H1 (cell line): ENCODE data around the gene SNAP29. TPM values are rescaled to one million over a fixed set of nuclear protein-coding genes. Genes with fewer than 3 reads are reported as not detected.

Experiments
- CTCF ChIA-PET: fragments of 300-600 bp; sonication (Branson Sonifier 250); formaldehyde crosslinking; loops from one replicate; lab custom pipeline; 2021; ENCODE audit not compliant: partially characterized antibody; lab: Charles Lee
- POLR2A ChIA-PET: fragments of 300-600 bp; sonication (Branson Sonifier 250); formaldehyde crosslinking; loops from one replicate; lab custom pipeline; 2021; ENCODE audit warnings: inconsistent platforms; ENCODE audit not compliant: partially characterized antibody; lab: Charles Lee
- DNase-seq, 2 experiments: peaks; one replicate each; pipeline versions ENCODE4 v3.0.0 to v3.0.0-alpha.2; 2010 to 2022; ENCODE audit warnings: low spot score in 2 of 2, low read depth in 1 of 2, mixed read lengths in 1 of 2
- FAIRE-seq: peaks from 2 replicates; lab custom pipeline; 2011; peaks lifted over from hg19 to GRCh38; lab: Jason Lieb, UNC
- H2AFZ ChIP-seq: 2 replicates; pipeline ENCODE4 v1.8.1; 2012; ENCODE audit warnings: low read length, inconsistent platforms
- H2AK5ac ChIP-seq: 2 replicates; pipeline ENCODE4 v1.6.1; 2013; ENCODE audit warnings: low read depth, low read length
- H2BK120ac ChIP-seq: replicated peaks from 2 replicates; pipeline ENCODE3; 2013; ENCODE audit warnings: low read depth, low read length, inconsistent platforms
- H2BK12ac ChIP-seq: 2 replicates; pipeline ENCODE4 v1.6.1; 2013; ENCODE audit warnings: low read depth, low read length
- H2BK15ac ChIP-seq: 2 replicates; pipeline ENCODE4 v1.6.1; 2013; ENCODE audit warnings: low read length
- H2BK20ac ChIP-seq: 2 replicates; pipeline ENCODE4 v1.6.1; 2013; ENCODE audit warnings: low read length
- H2BK5ac ChIP-seq: 2 replicates; pipeline ENCODE4 v1.6.1; 2013; ENCODE audit warnings: low read depth, low read length
- H3K14ac ChIP-seq: 2 replicates; pipeline ENCODE4 v1.6.1; 2013; ENCODE audit warnings: inconsistent platforms; ENCODE audit not compliant: insufficient read length
- H3K18ac ChIP-seq: 2 replicates; pipeline ENCODE4 v1.6.1; 2013; ENCODE audit warnings: low read length; ENCODE audit errors: extremely low read depth
- H3K23ac ChIP-seq: 2 replicates; pipeline ENCODE4 v1.6.1; 2013; ENCODE audit warnings: inconsistent platforms; ENCODE audit not compliant: insufficient read length
- H3K23me2 ChIP-seq: 2 replicates; pipeline ENCODE4 v1.6.1; 2013; ENCODE audit warnings: low read depth, low read length
- H3K27ac ChIP-seq: 2 replicates; pipeline ENCODE4 v1.6.1; 2011; ENCODE audit warnings: low read depth, low read length, inconsistent platforms
- H3K27me3 ChIP-seq, 4 experiments: replicated peaks in 1 of 4; 1 replicate in 1 of 4; 2 replicates in 3 of 4; pipeline versions ENCODE4 v1.6.1 to v1.8.1; 2011 to 2013; ENCODE audit warnings: low read length in 3 of 4, mild to moderate bottlenecking in 3 of 4, inconsistent platforms in 2 of 4, mixed read lengths in 2 of 4, moderate library complexity in 1 of 4; ENCODE audit not compliant: control insufficient read depth in 3 of 4, insufficient read depth in 3 of 4; ENCODE audit errors: extremely low read depth in 1 of 4
- H3K36me3 ChIP-seq, 4 experiments: 2 replicates each; pipeline versions ENCODE4 v1.6.1 to v1.8.1; 2011 to 2013; ENCODE audit warnings: mild to moderate bottlenecking in 4 of 4, low read length in 3 of 4, moderate library complexity in 2 of 4, control low read depth in 1 of 4, inconsistent platforms in 1 of 4; ENCODE audit not compliant: insufficient read depth in 4 of 4, control insufficient read depth in 2 of 4
- H3K4ac ChIP-seq: replicated peaks from 2 replicates; pipeline ENCODE3; 2013; ENCODE audit warnings: low read length, low read depth, mixed read lengths, inconsistent platforms; ENCODE audit not compliant: insufficient read length
- H3K4me1 ChIP-seq, 4 experiments: replicated peaks in 1 of 4; 1 replicate in 1 of 4; 2 replicates in 3 of 4; pipeline versions ENCODE4 v1.6.1 to v1.8.1; 2011 to 2013; ENCODE audit warnings: low read length in 3 of 4, inconsistent platforms in 2 of 4, mixed read lengths in 1 of 4; ENCODE audit not compliant: insufficient read depth in 4 of 4, control insufficient read depth in 3 of 4
- H3K4me2 ChIP-seq, 2 experiments: 2 replicates each; pipeline versions ENCODE4 v1.6.1 to v1.8.1; 2011 to 2013; ENCODE audit warnings: low read depth in 2 of 2, low read length in 2 of 2, control low read depth in 1 of 2, inconsistent platforms in 1 of 2, mild to moderate bottlenecking in 1 of 2; ENCODE audit not compliant: insufficient read depth in 1 of 2
- H3K4me3 ChIP-seq, 4 experiments: fragments of 200-600, 300-600 bp in 1 of 4; sonication (generic), shearing (Covaris generic), sonication (Bioruptor Twin) in 1 of 4; 2 replicates each; pipeline versions ENCODE4 v1.5.1 to v1.8.1; 2011 to 2016; ENCODE audit warnings: low read length in 4 of 4, low read depth in 3 of 4, control low read depth in 2 of 4, inconsistent platforms in 2 of 4, mild to moderate bottlenecking in 2 of 4, mixed read lengths in 1 of 4, moderate library complexity in 1 of 4; ENCODE audit not compliant: insufficient read depth in 2 of 4; ENCODE audit errors: extremely low read depth in 1 of 4
- H3K56ac ChIP-seq: replicated peaks from 2 replicates; pipeline ENCODE3; 2013; ENCODE audit warnings: low read depth, mild to moderate bottlenecking, mixed read lengths, low read length, inconsistent platforms; ENCODE audit not compliant: insufficient read length
- H3K79me1 ChIP-seq: 2 replicates; pipeline ENCODE4 v1.6.1; 2013; ENCODE audit warnings: low read depth, low read length, control low read depth
- H3K79me2 ChIP-seq, 2 experiments: 2 replicates each; pipeline versions ENCODE4 v1.6.1 to v1.8.1; 2012 to 2013; ENCODE audit warnings: low read length in 2 of 2, mild to moderate bottlenecking in 2 of 2, inconsistent platforms in 1 of 2; ENCODE audit not compliant: insufficient read depth in 2 of 2, control insufficient read depth in 1 of 2
- H3K9ac ChIP-seq, 4 experiments: replicated peaks in 1 of 4; 1 replicate in 1 of 4; 2 replicates in 3 of 4; pipeline versions ENCODE4 v1.6.1 to v1.8.1; 2011 to 2013; ENCODE audit warnings: low read depth in 3 of 4, low read length in 3 of 4, control low read depth in 2 of 4, mild to moderate bottlenecking in 2 of 4, moderate library complexity in 2 of 4, inconsistent platforms in 1 of 4; ENCODE audit errors: extremely low read depth in 1 of 4
- H3K9me3 ChIP-seq, 2 experiments: 2 replicates each; pipeline versions ENCODE4 v1.6.1 to v1.8.1; 2012 to 2013; ENCODE audit warnings: mild to moderate bottlenecking in 2 of 2, moderate library complexity in 2 of 2, control low read depth in 1 of 2, inconsistent platforms in 1 of 2, low read depth in 1 of 2, low read length in 1 of 2, mixed read lengths in 1 of 2; ENCODE audit not compliant: insufficient read depth in 2 of 2
- H4K20me1 ChIP-seq, 2 experiments: replicated peaks in 1 of 2; 2 replicates each; pipeline versions ENCODE3 to v1.8.1; 2011 to 2013; ENCODE audit warnings: inconsistent platforms in 2 of 2, low read length in 2 of 2, mild to moderate bottlenecking in 1 of 2; ENCODE audit not compliant: insufficient read depth in 2 of 2, control insufficient read depth in 1 of 2
- H4K5ac ChIP-seq: 2 replicates; pipeline ENCODE4 v1.6.1; 2013; ENCODE audit warnings: low read length, low read depth, mixed read lengths, inconsistent platforms; ENCODE audit not compliant: insufficient read length
- H4K8ac ChIP-seq: 2 replicates; pipeline ENCODE4 v1.8.0; 2013; ENCODE audit warnings: mild to moderate bottlenecking, moderate library complexity, low read length, inconsistent platforms; ENCODE audit not compliant: insufficient read depth; ENCODE audit errors: extremely low read depth
- H4K91ac ChIP-seq: replicated peaks from 2 replicates; pipeline ENCODE3; 2013; ENCODE audit warnings: low read length, mixed read lengths, inconsistent platforms; ENCODE audit not compliant: insufficient read length
- CHD1 ChIP-seq: IDR thresholded peaks from 2 replicates; pipeline ENCODE4 v1.6.1; 2012; ENCODE audit warnings: low read depth, low read length, improper control_type of control experiment
- EP300 ChIP-seq, 2 experiments: IDR thresholded peaks; 1 replicate in 1 of 2; 2 replicates in 1 of 2; pipeline ENCODE4 v1.6.1; 2011 to 2012; ENCODE audit warnings: low read depth in 2 of 2, low read length in 2 of 2, mild to moderate bottlenecking in 2 of 2, borderline replicate concordance in 1 of 2, inconsistent platforms in 1 of 2, moderate library complexity in 1 of 2
- GTF2F1 ChIP-seq: IDR thresholded peaks from 2 replicates; pipeline ENCODE4 v1.6.1; 2012; ENCODE audit warnings: low read depth, low read length, improper control_type of control experiment, borderline replicate concordance
- KDM4A ChIP-seq: IDR thresholded peaks from one replicate; pipeline ENCODE4 v1.7.1; 2012; ENCODE audit warnings: low read depth, mild to moderate bottlenecking, moderate library complexity, low read length, inconsistent platforms; ENCODE audit not compliant: severe bottlenecking
- KDM5A ChIP-seq: fragments of 200-600 bp; IDR thresholded peaks from 2 replicates; pipeline ENCODE4 v1.7.1; 2012; ENCODE audit warnings: mild to moderate bottlenecking, low read length, inconsistent platforms, mixed read lengths
- NANOG ChIP-seq: IDR thresholded peaks from 2 replicates; pipeline ENCODE4 v1.6.1; 2011; ENCODE audit warnings: low read length, low read depth, mild to moderate bottlenecking, inconsistent platforms; ENCODE audit not compliant: insufficient read depth, poor library complexity, severe bottlenecking
- RBBP5 ChIP-seq: IDR thresholded peaks from 2 replicates; pipeline ENCODE4 v1.7.1; 2012; ENCODE audit warnings: low read depth, mild to moderate bottlenecking, inconsistent platforms, low read length, moderate library complexity, borderline replicate concordance
- RXRA ChIP-seq: IDR thresholded peaks from 2 replicates; pipeline ENCODE4 v1.6.1; 2011; ENCODE audit warnings: low read depth, mild to moderate bottlenecking, low read length, moderate library complexity; ENCODE audit not compliant: insufficient read depth
- SP2 ChIP-seq: IDR thresholded peaks from 2 replicates; pipeline ENCODE4 v1.6.1; 2012; ENCODE audit warnings: mild to moderate bottlenecking, low read length, inconsistent platforms
- SRF ChIP-seq: IDR thresholded peaks from 2 replicates; pipeline ENCODE4 v1.6.1; 2011; ENCODE audit warnings: mild to moderate bottlenecking, low read depth, low read length, moderate library complexity
- SUZ12 ChIP-seq: fragments of 200-600 bp; sonication (generic); IDR thresholded peaks from 2 replicates; pipeline ENCODE4 v1.6.1; 2012; ENCODE audit warnings: mild to moderate bottlenecking, inconsistent platforms, low read length, moderate library complexity, mixed read lengths
- TAF7 ChIP-seq: optimal IDR thresholded peaks from 2 replicates; pipeline ENCODE3; 2011; ENCODE audit warnings: low read depth, mild to moderate bottlenecking, inconsistent platforms, low read length, moderate library complexity, borderline replicate concordance
- WGBS, 2 experiments: shearing (Covaris generic) in 1 of 2; methylation state at CpG; one replicate each; pipeline versions ENCODE4 v1.1.6 to v1.1.7; 2013 to 2015; ENCODE audit warnings: low lambda C conversion rate in 2 of 2, mixed read lengths in 2 of 2, inconsistent platforms in 1 of 2, low coverage in 1 of 2, missing lambda C conversion rate in 1 of 2; ENCODE audit not compliant: insufficient replicate concordance in 2 of 2, insufficient coverage in 1 of 2, insufficient read length in 1 of 2; ENCODE audit errors: extremely low coverage in 1 of 2, missing lambda C conversion rate in 1 of 2; 5-methylcytosine and 5-hydroxymethylcytosine counted together
- polyA plus RNA-seq, 7 experiments: library from polyadenylated mRNA; depleted of rRNA in 3 of 7; stranded (reverse) in 5 of 7; unstranded in 2 of 7; fragments of >200 nt in 5 of 7; fragments of 200-250 nt in 2 of 7; gene quantifications; 1 replicate in 5 of 7; 2 replicates in 1 of 7; 4 replicates in 1 of 7; pipeline versions ENCODE4 v1.2.1 to v1.2.3, GENCODE V29; 2011 to 2013; ENCODE audit warnings: missing spikeins in 2 of 7, mixed read lengths in 2 of 7
- total RNA-seq: library from RNA; stranded (reverse); fragmentation: NEBNext Ultra II Directional; extraction: Animal tissue kit (Norgen Biotek cat#: 25700); gene quantifications from 2 replicates; pipeline ENCODE4 v1.2.1, GENCODE V29; 2021

SNAP29 gene
- total and polyA plus RNA-seq, 2 of the 8 experiments (the other 6 are each of a cell fraction or from before 2014, with no cell fraction given), result 11.8 to 15.0 TPM

GRCh38 chr22:20840646-20841371, 18.0 kb upstream of the SNAP29 start:
- Histone ChIP-seq H2AFZ (no peak overlapping the region), H2BK20ac (no peak overlapping the region; the same call in 1 of the 2 replicates), H2BK120ac (peak overlapping the region; percentile 89), H3K18ac (no peak overlapping the region), H2AK5ac (no peak overlapping the region), H2BK12ac (no peak overlapping the region), H3K27me3 (no peaks in the 10 kb centered on the region), H3K27ac (no peak overlapping the region), H3K23me2 (no peaks in the 10 kb centered on the region), H3K14ac (no peak overlapping the region), H3K4me1 (peaks cover 1 to 11% (median 6%) of the 10 kb centered on the region in 4 experiments; a peak in 4 of 7 replicates), H4K91ac (peak overlapping the region; percentile 40), H4K8ac (no peak overlapping the region), H3K4me2 (peak overlapping the region; percentile 12 to 36; a peak in 3 of 4 replicates), H3K4me3 (no peak overlapping the region), H2BK5ac (no peak overlapping the region), H2BK15ac (no peak overlapping the region), H3K9me3 (no peaks in the 10 kb centered on the region), H3K79me1 (peaks cover 3% of the 10 kb centered on the region; the same call in 1 of the 2 replicates), H4K5ac (no peak overlapping the region), H3K36me3 (no peaks in the 10 kb centered on the region), H3K9ac (peak overlapping the region in 1 of 4 experiments; percentile 37; a peak in 1 of 7 replicates), H3K23ac (no peak overlapping the region), H3K79me2 (peaks cover 0 to 6% of the 10 kb centered on the region in 2 experiments; a peak in 1 of 4 replicates), H3K56ac (no peak overlapping the region), H3K4ac (no peak overlapping the region), H4K20me1 (peaks cover 0 to 1% of the 10 kb centered on the region in 2 experiments)
- 67% methylated on average over 8 of the region's 8 CpGs; no CpG with 5 or more reads in 1 of the 2 experiments for WGBS, 2 experiments
- DNase-seq (no peak), FAIRE-seq (no peak)
- ChIA-PET CTCF (interaction anchor here (1.3 kb wide), 1 partner anchor 45 kb away, joined by 3 read pairs; no protein-coding TSS in a partner anchor), POLR2A (no interaction called here)
- TF ChIP-seq EP300 (IDR thresholded peaks at IDR 0.05; ENCODE audit: borderline replicate concordance in 1 of 2, low read depth in 2 of 2, low read length in 2 of 2), result no peak
- no peak for TF ChIP-seq SUZ12
- TF ChIP-seq RXRA, result no peak
- no peak for TF ChIP-seq KDM4A
- no peak for TF ChIP-seq CHD1
- no peak for TF ChIP-seq SRF
- no peak for TF ChIP-seq RBBP5
- TF ChIP-seq KDM5A, result no peak
- no peak for TF ChIP-seq SP2
- no peak for TF ChIP-seq NANOG
- no peak for TF ChIP-seq GTF2F1
- TF ChIP-seq TAF7, result no peak
